IMR-90 (cell line): ENCODE data around the gene NNMT. TPM values are rescaled to one million over a fixed set of nuclear protein-coding genes. Genes with fewer than 3 reads are reported as not detected.

ENCODE experiments used
- ATAC-seq: fragments of 200-7000 bp; cut with Tn5 transposase; 2 replicates; pipeline ENCODE4 v1.9.1; 2020; ENCODE audit warnings: low read depth, mild to moderate bottlenecking, moderate library complexity
- BruUV-seq: library from RNA; stranded (reverse); fragments of 400-500 nt; replicated peaks from 2 replicates; lab custom pipeline; 2021; lab: Mats Ljungman, UMichigan
- CTCF ChIA-PET: fragments of 300-600 bp; formaldehyde crosslinking; extraction: SDS; loops from one replicate; lab custom pipeline; 2021; ENCODE audit warnings: antibody characterized with exemption; lab: Yijun Ruan, JAX
- POLR2A ChIA-PET: fragments of 300-600 bp; sonication (Branson Sonifier 250); formaldehyde crosslinking; loops from one replicate; lab custom pipeline; 2022; ENCODE audit warnings: antibody characterized with exemption; ENCODE audit not compliant: unreplicated experiment; lab: Charles Lee
- DNase-seq: peaks from one replicate; pipeline ENCODE4 v3.0.0; 2013
- H2AFZ ChIP-seq: replicated peaks from 2 replicates; pipeline ENCODE3; 2013; ENCODE audit warnings: low read length, mild to moderate bottlenecking; ENCODE audit not compliant: poor library complexity
- H2AK5ac ChIP-seq: 2 replicates; pipeline ENCODE4 v1.6.1; 2013; ENCODE audit warnings: low read depth, low read length, inconsistent platforms
- H2AK9ac ChIP-seq: replicated peaks from 2 replicates; pipeline ENCODE3; 2013; ENCODE audit warnings: mild to moderate bottlenecking, low read depth, low read length, moderate library complexity; ENCODE audit not compliant: poor library complexity
- H2BK120ac ChIP-seq: 2 replicates; pipeline ENCODE4 v1.6.1; 2013; ENCODE audit warnings: low read depth, low read length, inconsistent platforms
- H2BK15ac ChIP-seq: 3 replicates; pipeline ENCODE4 v1.6.1; 2013; ENCODE audit warnings: low read depth, low read length, inconsistent platforms
- H2BK20ac ChIP-seq: 2 replicates; pipeline ENCODE4 v1.6.1; 2013; ENCODE audit warnings: low read depth, mild to moderate bottlenecking, inconsistent platforms, low read length, moderate library complexity
- H2BK5ac ChIP-seq: 2 replicates; pipeline ENCODE4 v1.6.1; 2013; ENCODE audit warnings: mild to moderate bottlenecking, low read depth, low read length, inconsistent platforms; ENCODE audit not compliant: poor library complexity, severe bottlenecking
- H3K14ac ChIP-seq: replicated peaks from 2 replicates; pipeline ENCODE4 v1.6.1; 2013; ENCODE audit warnings: low read depth, low read length, inconsistent platforms
- H3K18ac ChIP-seq: 2 replicates; pipeline ENCODE4 v1.6.1; 2013; ENCODE audit warnings: low read depth, low read length, control low read depth
- H3K23ac ChIP-seq: 2 replicates; pipeline ENCODE4 v1.6.1; 2013; ENCODE audit warnings: low read depth, low read length, inconsistent platforms
- H3K27ac ChIP-seq: 2 replicates; pipeline ENCODE4 v1.5.1; 2013; ENCODE audit warnings: mild to moderate bottlenecking, control low read depth, low read length; ENCODE audit not compliant: insufficient read depth
- H3K27me3 ChIP-seq: 2 replicates; pipeline ENCODE4 v1.6.1; 2013; ENCODE audit warnings: low read length; ENCODE audit not compliant: control insufficient read depth, insufficient read depth
- H3K36me3 ChIP-seq: 2 replicates; pipeline ENCODE4 v1.6.1; 2013; ENCODE audit warnings: low read length, mixed read lengths; ENCODE audit not compliant: control insufficient read depth, insufficient read depth
- H3K4ac ChIP-seq: 2 replicates; pipeline ENCODE4 v1.6.1; 2013; ENCODE audit warnings: low read depth, low read length, inconsistent platforms
- H3K4me1 ChIP-seq: 2 replicates; pipeline ENCODE4 v1.6.1; 2013; ENCODE audit warnings: low read length, mixed read lengths; ENCODE audit not compliant: control insufficient read depth, insufficient read depth
- H3K4me2 ChIP-seq: 2 replicates; pipeline ENCODE4 v1.6.1; 2013; ENCODE audit warnings: low read depth, mild to moderate bottlenecking, control low read depth, low read length, moderate library complexity
- H3K4me3 ChIP-seq: 2 replicates; pipeline ENCODE4 v1.5.1; 2013; ENCODE audit warnings: low read depth, mild to moderate bottlenecking, control low read depth, low read length, moderate library complexity; ENCODE audit not compliant: insufficient read depth
- H3K56ac ChIP-seq: 2 replicates; pipeline ENCODE4 v1.6.1; 2013; ENCODE audit warnings: low read length, inconsistent platforms; ENCODE audit not compliant: insufficient read depth; ENCODE audit errors: extremely low read depth
- H3K79me1 ChIP-seq, 2 experiments: 2 replicates each; pipeline ENCODE4 v1.6.1; 2013; ENCODE audit warnings: low read length in 2 of 2, inconsistent platforms in 1 of 2, low read depth in 1 of 2
- H3K9ac ChIP-seq: 2 replicates; pipeline ENCODE4 v1.6.1; 2013; ENCODE audit warnings: low read depth, low read length, control low read depth
- H3K9me1 ChIP-seq: 2 replicates; pipeline ENCODE4 v1.6.1; 2013; ENCODE audit warnings: low read length, inconsistent platforms; ENCODE audit not compliant: insufficient read depth
- H3K9me3 ChIP-seq: 2 replicates; pipeline ENCODE4 v1.6.1; 2013; ENCODE audit warnings: low read length; ENCODE audit not compliant: control insufficient read depth, insufficient read depth
- H4K20me1 ChIP-seq: 2 replicates; pipeline ENCODE4 v1.6.1; 2013; ENCODE audit warnings: low read length, inconsistent platforms; ENCODE audit not compliant: insufficient read depth
- H4K5ac ChIP-seq: 2 replicates; pipeline ENCODE4 v1.6.1; 2013; ENCODE audit warnings: mild to moderate bottlenecking, low read depth, low read length, control low read depth
- H4K8ac ChIP-seq, 2 experiments: 2 replicates each; pipeline ENCODE4 v1.6.1; 2013; ENCODE audit warnings: low read depth in 2 of 2, low read length in 2 of 2, control low read depth in 1 of 2, inconsistent platforms in 1 of 2
- H4K91ac ChIP-seq: 2 replicates; pipeline ENCODE4 v1.6.1; 2013; ENCODE audit warnings: low read depth, low read length, inconsistent platforms; ENCODE audit not compliant: insufficient read depth
- BHLHE40 ChIP-seq: fragments of 150-350 bp; IDR thresholded peaks from 2 replicates; pipeline ENCODE4 v1.6.1; 2016; ENCODE audit warnings: mild to moderate bottlenecking, low read depth, low read length
- CHD1 ChIP-seq: IDR thresholded peaks from 2 replicates; pipeline ENCODE4 v1.6.1; 2012; ENCODE audit warnings: low read depth, low read length, improper control_type of control experiment
- FOS ChIP-seq: fragments of 150-350 bp; IDR thresholded peaks from 2 replicates; pipeline ENCODE4 v1.6.1; 2016; ENCODE audit warnings: low read depth, low read length
- MAFK ChIP-seq: IDR thresholded peaks from 2 replicates; pipeline ENCODE4 v1.6.1; 2012; ENCODE audit warnings: low read depth, low read length, improper control_type of control experiment
- MAZ ChIP-seq: IDR thresholded peaks from 2 replicates; pipeline ENCODE4 v1.6.1; 2012; ENCODE audit warnings: low read depth, mild to moderate bottlenecking, low read length, improper control_type of control experiment, moderate library complexity, borderline replicate concordance
- MXI1 ChIP-seq: IDR thresholded peaks from 2 replicates; pipeline ENCODE4 v1.6.1; 2012; ENCODE audit warnings: low read depth, mild to moderate bottlenecking, low read length, moderate library complexity, borderline replicate concordance
- NFE2L2 ChIP-seq: fragments of 150-350 bp; IDR thresholded peaks from 2 replicates; pipeline ENCODE4 v1.6.1; 2016; ENCODE audit warnings: low read depth, mild to moderate bottlenecking, low read length
- POLR2A ChIP-seq: IDR thresholded peaks from 2 replicates; pipeline ENCODE4 v1.6.1; 2012; ENCODE audit warnings: mild to moderate bottlenecking, low read depth, low read length
- RCOR1 ChIP-seq: IDR thresholded peaks from 2 replicates; pipeline ENCODE4 v1.6.1; 2012; ENCODE audit warnings: mild to moderate bottlenecking, low read length, improper control_type of control experiment; ENCODE audit not compliant: insufficient replicate concordance
- RFX5 ChIP-seq: IDR thresholded peaks from 2 replicates; pipeline ENCODE4 v1.8.0; 2012; ENCODE audit warnings: low read depth, mild to moderate bottlenecking, low read length, moderate library complexity
- SMC3 ChIP-seq: fragments of 150-350 bp; IDR thresholded peaks from 2 replicates; pipeline ENCODE4 v1.6.1; 2016; ENCODE audit warnings: low read depth, mild to moderate bottlenecking, antibody characterized with exemption, low read length, moderate library complexity
- WGBS, 2 experiments: methylation state at CpG; one replicate each; pipeline versions ENCODE4 v1.1.5 to v1.1.7; 2013; ENCODE audit warnings: missing lambda C conversion rate in 2 of 2; ENCODE audit not compliant: insufficient read length in 1 of 2; ENCODE audit errors: extremely low coverage in 2 of 2; 5-methylcytosine and 5-hydroxymethylcytosine counted together
- dilution Hi-C: fragments of 300-500 bp; cut with HindIII; formaldehyde crosslinking; loops from one replicate; pipeline ENCODE4 v1.14.3; 2018; ENCODE audit warnings: low sequenced_read_pairs; ENCODE audit not compliant: unreplicated experiment
- in situ Hi-C: fragments of 300-500 bp; cut with MboI; formaldehyde crosslinking; loops from 3 replicates; pipeline ENCODE4 v1.14.3; 2019; ENCODE audit warnings: low sequenced_read_pairs, inconsistent platforms, mixed read lengths
- intact Hi-C: fragments of 100-400 bp; cut with micrococcal nuclease; formaldehyde crosslinking; loops from 2 replicates; pipeline ENCODE4 v1.10.0; 2022
- polyA plus RNA-seq, 3 experiments: library from polyadenylated mRNA; depleted of rRNA; stranded (reverse); fragments of >200 nt; gene quantifications; 2 replicates each; pipeline ENCODE4 v1.2.3, GENCODE V29; 2012; ENCODE audit warnings: low replicate concordance in 1 of 3
- total RNA-seq: library from RNA; depleted of rRNA; stranded (reverse); fragments of >200 nt; gene quantifications from 2 replicates; pipeline ENCODE4 v1.2.3, GENCODE V29; 2012
- TF ChIP-seq, protein P1 (sequence below): fragments of 150-350 bp; IDR thresholded peaks from 2 replicates; pipeline ENCODE4 v1.6.1; 2017; ENCODE audit warnings: mild to moderate bottlenecking, antibody characterized with exemption, low read length, low read depth
- TF ChIP-seq, protein P2 (sequence below): fragments of 150-350 bp; IDR thresholded peaks from 2 replicates; pipeline ENCODE4 v1.6.1; 2016; ENCODE audit warnings: low read depth, mild to moderate bottlenecking, low read length, moderate library complexity, borderline replicate concordance
- TF ChIP-seq, protein P3 (sequence below): conservative IDR thresholded peaks from 2 replicates; pipeline ENCODE4 v1.5.1; 2012; ENCODE audit warnings: mild to moderate bottlenecking, low read depth, low read length, improper control_type of control experiment

Gene NNMT
- total and polyA plus RNA-seq, 2 of the 4 experiments (the other 2 are of a cell fraction), result 79.7 to 108 TPM

DNA sequence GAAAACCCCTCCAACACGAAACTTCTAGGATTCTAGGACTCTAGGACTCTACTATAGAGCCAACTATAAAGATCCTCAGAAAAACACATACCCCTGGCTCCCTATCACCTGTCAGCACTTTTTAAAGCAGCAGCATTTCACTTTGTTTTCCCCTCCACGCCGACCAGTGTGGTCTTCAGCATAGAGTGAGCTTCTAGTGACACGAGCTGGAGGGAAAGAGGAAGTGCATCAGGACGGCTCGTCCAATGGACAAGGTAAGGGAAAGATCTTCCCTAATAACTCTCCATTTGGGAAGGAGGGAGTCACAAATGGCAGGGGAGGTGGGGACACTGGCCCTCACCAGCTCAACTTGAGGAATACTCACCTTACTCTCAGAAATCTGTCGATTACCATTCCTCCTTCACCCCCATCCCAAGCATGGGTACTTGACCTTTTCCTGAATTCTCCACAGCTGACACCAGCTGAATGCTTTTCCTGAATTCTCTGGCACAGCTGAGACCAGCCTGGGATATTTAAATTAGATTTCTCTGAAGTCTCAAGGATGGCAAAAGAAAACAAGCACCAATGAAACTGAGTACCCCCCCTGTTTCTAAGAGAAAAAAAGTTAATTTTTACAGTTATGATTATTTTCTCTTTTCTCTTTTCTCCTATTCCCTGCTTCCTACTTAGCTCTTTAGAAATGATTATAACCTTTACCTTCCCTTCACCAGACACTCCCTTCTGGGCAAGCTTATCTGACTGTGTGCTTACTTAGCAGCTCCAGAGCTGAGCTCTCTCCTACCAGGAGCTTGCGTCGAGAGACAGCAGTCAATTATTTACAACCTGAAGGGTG is 33.3 kb upstream of the NNMT start:
- no TSS peak for BruUV-seq
- Histone ChIP-seq H4K8ac (no peak overlapping the region), H3K9ac (no peak overlapping the region), H3K27ac (no peak overlapping the region), H2BK120ac (no peak overlapping the region), H2BK20ac (no peak overlapping the region), H3K56ac (no peak overlapping the region), H3K4me3 (no peak overlapping the region), H3K23ac (no peak overlapping the region), H2AK5ac (no peak overlapping the region), H2BK5ac (no peak overlapping the region), H3K9me3 (no peaks in the 10 kb centered on the region), H2BK15ac (no peak overlapping the region), H2AFZ (no peak overlapping the region), H3K4ac (no peak overlapping the region), H3K9me1 (no peaks in the 10 kb centered on the region), H3K27me3 (peaks cover 43% of the 10 kb centered on the region), H3K36me3 (no peaks in the 10 kb centered on the region), H3K4me2 (no peak overlapping the region), H2AK9ac (no peak overlapping the region), H4K5ac (no peak overlapping the region), H3K18ac (no peak overlapping the region), H3K79me1 (no peaks in the 10 kb centered on the region), H3K14ac (no peak overlapping the region), H4K91ac (no peak overlapping the region), H3K4me1 (no peaks in the 10 kb centered on the region), H4K20me1 (no peaks in the 10 kb centered on the region)
- CTCF ChIA-PET, result interaction anchor here (0.7 to 4.5 kb wide), 10 partner anchors 16 to 457 kb away, joined by 3 to 43 read pairs (median 5); partner anchors contain the start of gene HTR3B
- POLR2A ChIA-PET, result no interaction called here
- ATAC-seq (peak; percentile 91), DNase-seq (peak; percentile 54)
- intact Hi-C loops, result loop anchor here (1.0 to 5.0 kb wide), 4 partner anchors 101 to 956 kb away; partner anchors contain the start of gene ZW10
- dilution Hi-C loops, result no loop called here
- in situ Hi-C loops, result loop anchor here (5.0 kb wide), 2 partner anchors 226 to 366 kb away; no protein-coding TSS in a partner anchor
- no CpG with 5 or more reads among the region's 9 CpGs for WGBS, 2 experiments
- TF ChIP-seq MXI1 (no peak), SMC3 (peak; percentile 63), RFX5 (no peak), MAFK (no peak), BHLHE40 (no peak), CHD1 (no peak), POLR2A (no peak), FOS (no peak), RCOR1 (no peak), NFE2L2 (no peak), MAZ (no peak)
- TF ChIP-seq, protein P1, sequence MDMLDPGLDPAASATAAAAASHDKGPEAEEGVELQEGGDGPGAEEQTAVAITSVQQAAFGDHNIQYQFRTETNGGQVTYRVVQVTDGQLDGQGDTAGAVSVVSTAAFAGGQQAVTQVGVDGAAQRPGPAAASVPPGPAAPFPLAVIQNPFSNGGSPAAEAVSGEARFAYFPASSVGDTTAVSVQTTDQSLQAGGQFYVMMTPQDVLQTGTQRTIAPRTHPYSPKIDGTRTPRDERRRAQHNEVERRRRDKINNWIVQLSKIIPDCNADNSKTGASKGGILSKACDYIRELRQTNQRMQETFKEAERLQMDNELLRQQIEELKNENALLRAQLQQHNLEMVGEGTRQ, result no peak
- TF ChIP-seq, protein P2, sequence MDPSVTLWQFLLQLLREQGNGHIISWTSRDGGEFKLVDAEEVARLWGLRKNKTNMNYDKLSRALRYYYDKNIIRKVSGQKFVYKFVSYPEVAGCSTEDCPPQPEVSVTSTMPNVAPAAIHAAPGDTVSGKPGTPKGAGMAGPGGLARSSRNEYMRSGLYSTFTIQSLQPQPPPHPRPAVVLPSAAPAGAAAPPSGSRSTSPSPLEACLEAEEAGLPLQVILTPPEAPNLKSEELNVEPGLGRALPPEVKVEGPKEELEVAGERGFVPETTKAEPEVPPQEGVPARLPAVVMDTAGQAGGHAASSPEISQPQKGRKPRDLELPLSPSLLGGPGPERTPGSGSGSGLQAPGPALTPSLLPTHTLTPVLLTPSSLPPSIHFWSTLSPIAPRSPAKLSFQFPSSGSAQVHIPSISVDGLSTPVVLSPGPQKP, result no peak
- TF ChIP-seq, protein P3, sequence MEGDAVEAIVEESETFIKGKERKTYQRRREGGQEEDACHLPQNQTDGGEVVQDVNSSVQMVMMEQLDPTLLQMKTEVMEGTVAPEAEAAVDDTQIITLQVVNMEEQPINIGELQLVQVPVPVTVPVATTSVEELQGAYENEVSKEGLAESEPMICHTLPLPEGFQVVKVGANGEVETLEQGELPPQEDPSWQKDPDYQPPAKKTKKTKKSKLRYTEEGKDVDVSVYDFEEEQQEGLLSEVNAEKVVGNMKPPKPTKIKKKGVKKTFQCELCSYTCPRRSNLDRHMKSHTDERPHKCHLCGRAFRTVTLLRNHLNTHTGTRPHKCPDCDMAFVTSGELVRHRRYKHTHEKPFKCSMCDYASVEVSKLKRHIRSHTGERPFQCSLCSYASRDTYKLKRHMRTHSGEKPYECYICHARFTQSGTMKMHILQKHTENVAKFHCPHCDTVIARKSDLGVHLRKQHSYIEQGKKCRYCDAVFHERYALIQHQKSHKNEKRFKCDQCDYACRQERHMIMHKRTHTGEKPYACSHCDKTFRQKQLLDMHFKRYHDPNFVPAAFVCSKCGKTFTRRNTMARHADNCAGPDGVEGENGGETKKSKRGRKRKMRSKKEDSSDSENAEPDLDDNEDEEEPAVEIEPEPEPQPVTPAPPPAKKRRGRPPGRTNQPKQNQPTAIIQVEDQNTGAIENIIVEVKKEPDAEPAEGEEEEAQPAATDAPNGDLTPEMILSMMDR, result peak; percentile 73
